Measurements from ENCODE around the gene FAM222A.

DNA sequence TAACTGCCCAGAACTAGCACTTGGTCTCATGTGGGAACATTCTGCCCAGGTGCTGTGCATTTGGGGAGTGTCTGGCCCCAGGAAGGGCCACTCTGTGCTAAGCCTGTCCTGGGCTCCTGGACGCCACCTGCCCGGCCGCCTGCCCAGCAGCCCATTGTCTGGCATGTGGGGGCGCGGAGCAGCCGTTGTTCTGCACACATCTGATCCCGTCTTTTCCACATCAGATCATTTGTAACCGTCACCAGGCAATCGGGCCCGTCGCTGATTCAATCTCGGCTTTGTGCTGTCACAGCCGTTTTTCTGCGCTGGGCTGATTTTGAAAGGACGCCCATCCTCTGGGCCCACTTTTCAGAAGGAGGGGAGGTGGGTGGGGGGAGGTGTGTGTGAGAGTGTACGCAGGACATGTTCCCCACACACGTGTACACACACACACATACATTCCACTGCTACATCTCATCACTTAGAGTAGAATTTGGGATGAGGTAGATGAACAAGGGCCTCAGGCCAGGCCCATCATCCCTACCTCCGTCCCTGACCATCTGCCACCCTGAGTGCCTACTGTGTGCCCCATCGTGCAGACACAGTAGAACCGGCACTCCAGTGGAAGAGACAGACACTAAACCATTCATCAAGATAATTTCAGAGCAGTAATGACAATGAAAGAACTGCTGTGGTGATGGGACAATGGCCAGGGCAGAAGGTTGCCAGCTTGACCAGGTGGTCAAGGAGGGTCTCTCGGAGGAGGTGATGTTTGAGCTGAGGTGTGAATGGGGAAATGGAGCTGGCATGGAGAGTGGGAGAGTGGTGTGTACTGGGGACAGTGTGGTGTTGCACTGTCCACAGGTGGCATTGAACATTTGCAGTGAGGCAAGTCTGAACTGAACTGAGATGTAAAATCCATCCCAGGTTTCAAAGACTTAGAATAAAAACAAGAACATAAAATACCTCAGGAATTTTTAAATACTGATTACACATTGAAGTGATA is 19.0 kb downstream of the FAM222A start:
- TF ChIP-seq, protein P1, sequence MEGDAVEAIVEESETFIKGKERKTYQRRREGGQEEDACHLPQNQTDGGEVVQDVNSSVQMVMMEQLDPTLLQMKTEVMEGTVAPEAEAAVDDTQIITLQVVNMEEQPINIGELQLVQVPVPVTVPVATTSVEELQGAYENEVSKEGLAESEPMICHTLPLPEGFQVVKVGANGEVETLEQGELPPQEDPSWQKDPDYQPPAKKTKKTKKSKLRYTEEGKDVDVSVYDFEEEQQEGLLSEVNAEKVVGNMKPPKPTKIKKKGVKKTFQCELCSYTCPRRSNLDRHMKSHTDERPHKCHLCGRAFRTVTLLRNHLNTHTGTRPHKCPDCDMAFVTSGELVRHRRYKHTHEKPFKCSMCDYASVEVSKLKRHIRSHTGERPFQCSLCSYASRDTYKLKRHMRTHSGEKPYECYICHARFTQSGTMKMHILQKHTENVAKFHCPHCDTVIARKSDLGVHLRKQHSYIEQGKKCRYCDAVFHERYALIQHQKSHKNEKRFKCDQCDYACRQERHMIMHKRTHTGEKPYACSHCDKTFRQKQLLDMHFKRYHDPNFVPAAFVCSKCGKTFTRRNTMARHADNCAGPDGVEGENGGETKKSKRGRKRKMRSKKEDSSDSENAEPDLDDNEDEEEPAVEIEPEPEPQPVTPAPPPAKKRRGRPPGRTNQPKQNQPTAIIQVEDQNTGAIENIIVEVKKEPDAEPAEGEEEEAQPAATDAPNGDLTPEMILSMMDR (IDR thresholded peaks at IDR 0.05), result no peak
- no peak for TF ChIP-seq POLR2A (IDR thresholded peaks at IDR 0.05)

Measured in lower leg skin (tissue), 3 donors.